Stimulated activated CD8-positive, alpha-beta memory T cell treated with anti-CD3 and anti-CD28 coated beads, Interleukin-4, amount 100 ng/mL, for 24 hours (primary cell): ENCODE results near the gene RTN4RL2.
A peak's percentile ranks its signal among the peaks of the same experiment; 100 is the strongest.

Experiments used
- DNase-seq: peaks from one replicate; pipeline ENCODE4 v3.0.0-alpha.2; 2020; ENCODE audit warnings: low read depth

Gene RTN4RL2

GRCh38 chr11:57460022-57460757 is at the start of gene RTN4RL2:
Gene RTN4RL2 (plus strand): TSS chr11:57460528. CDS start chr11:57460866, 338 bp downstream.
- DNase-seq = no peak

- DNase-seq = no peak
These were observed 46.6 kb upstream of the RTN4RL2 start for GRCh38 chr11:57413681-57414080.

GRCh38 chr11:57414612-57415212 is 45.6 kb upstream of the RTN4RL2 start:
- DNase-seq = no peak

GRCh38 chr11:57416436-57416835 is 43.9 kb upstream of the RTN4RL2 start:
- DNase-seq = no peak

GRCh38 chr11:57417056-57417455 is 43.3 kb upstream of the RTN4RL2 start:
- no peak for DNase-seq

GRCh38 chr11:57418131-57418530 is 42.2 kb upstream of the RTN4RL2 start:
- DNase-seq = no peak

GRCh38 chr11:57419146-57419545 is 41.2 kb upstream of the RTN4RL2 start:
- DNase-seq = no peak

GRCh38 chr11:57421066-57421465 is 39.3 kb upstream of the RTN4RL2 start:
- DNase-seq = no peak

- no peak for DNase-seq
These were observed 38.5 kb upstream of the RTN4RL2 start for GRCh38 chr11:57421805-57422204.

- no peak for DNase-seq
These were observed 37.7 kb upstream of the RTN4RL2 start for GRCh38 chr11:57422669-57423068.

- no peak for DNase-seq
These were observed 36.1 kb upstream of the RTN4RL2 start for GRCh38 chr11:57424137-57424791.

GRCh38 chr11:57424792-57425564 is 35.4 kb upstream of the RTN4RL2 start:
- peak; percentile 78 for DNase-seq

- no peak for DNase-seq
These were observed 34.5 kb upstream of the RTN4RL2 start for GRCh38 chr11:57425565-57426438.

GRCh38 chr11:57426439-57426928 is 33.8 kb upstream of the RTN4RL2 start:
- no peak for DNase-seq

GRCh38 chr11:57426929-57427726 is 33.2 kb upstream of the RTN4RL2 start, which contains the start of gene SLC43A3:
Gene SLC43A3 (minus strand): TSS chr11:57427121. CDS start chr11:57426172, 949 bp downstream.
- peak; percentile 79 for DNase-seq

GRCh38 chr11:57427727-57428082 is 32.6 kb upstream of the RTN4RL2 start:
- no peak for DNase-seq

- no peak for DNase-seq
These were observed 31.7 kb upstream of the RTN4RL2 start for GRCh38 chr11:57428643-57429042.

- DNase-seq = no peak
These were observed 30.4 kb upstream of the RTN4RL2 start for GRCh38 chr11:57429946-57430345.

GRCh38 chr11:57430952-57431351 is 29.4 kb upstream of the RTN4RL2 start:
- no peak for DNase-seq

- no peak for DNase-seq
These were observed 28.2 kb upstream of the RTN4RL2 start for GRCh38 chr11:57432149-57432561.
